SK-N-MC (cell line): ENCODE measurements around the gene SSX7.

ENCODE experiments used
- EZH2 ChIP-seq: fragments of 200-600 bp; sonication (generic); IDR thresholded peaks from one replicate; pipeline ENCODE4 v1.6.1; 2017; ENCODE audit warnings: antibody characterized with exemption
- FOXP2 ChIP-seq: optimal IDR thresholded peaks from 2 replicates; pipeline ENCODE3; 2011; ENCODE audit warnings: mild to moderate bottlenecking, moderate library complexity; ENCODE audit not compliant: insufficient read depth; ENCODE audit errors: extremely low read length, control extremely low read depth
- POLR2AphosphoS5 ChIP-seq: IDR thresholded peaks from 2 replicates; pipeline ENCODE4 v1.6.1; 2012; ENCODE audit warnings: mild to moderate bottlenecking, low read depth, low read length, borderline replicate concordance

GRCh38 chrX:52598886-52599285, 55.8 kb downstream of the SSX7 start:
- no peak for TF ChIP-seq EZH2
- no peak for TF ChIP-seq POLR2AphosphoS5
- no peak for TF ChIP-seq FOXP2
